MCF 10A (cell line): ENCODE results near the gene NDST3. TPM values are rescaled to one million over a fixed set of nuclear protein-coding genes. Genes with fewer than 3 reads are reported as not detected.

Experiments used
- BruUV-seq: library from RNA; stranded (reverse); fragments of 400-500 nt; replicated peaks from 2 replicates; lab custom pipeline; 2021; lab: Mats Ljungman, UMichigan
- CTCF ChIA-PET: fragments of 300-600 bp; sonication (Branson Sonifier 250); formaldehyde crosslinking; extraction: SDS; loops from one replicate; lab custom pipeline; 2021; ENCODE audit warnings: antibody characterized with exemption, inconsistent platforms; lab: Yijun Ruan, JAX
- POLR2A ChIA-PET: fragments of 300-600, 350-650 bp; sonication (Branson Sonifier 250); formaldehyde crosslinking; extraction: SDS; loops from one replicate; lab custom pipeline; 2020; ENCODE audit warnings: antibody characterized with exemption, inconsistent platforms; lab: Yijun Ruan, JAX
- DNase-seq: peaks from one replicate; pipeline ENCODE4 v3.0.0-alpha.2; 2018; ENCODE audit not compliant: unreplicated experiment
- H3K27ac Mint-ChIP-seq: one replicate; pipeline ENCODE4 v1.8.0; 2022; ENCODE audit warnings: mild to moderate bottlenecking, low read depth, mixed read lengths; ENCODE audit not compliant: unreplicated experiment
- H3K27me3 Mint-ChIP-seq: one replicate; pipeline ENCODE4 v1.8.0; 2022; ENCODE audit warnings: mixed read lengths; ENCODE audit not compliant: insufficient read depth, unreplicated experiment
- H3K36me3 Mint-ChIP-seq: one replicate; pipeline ENCODE4 v1.8.0; 2022; ENCODE audit warnings: mild to moderate bottlenecking, moderate library complexity, mixed read lengths; ENCODE audit not compliant: insufficient read depth, unreplicated experiment
- H3K4me1 Mint-ChIP-seq: one replicate; pipeline ENCODE4 v1.8.0; 2022; ENCODE audit warnings: mixed read lengths; ENCODE audit not compliant: insufficient read depth, unreplicated experiment
- H3K4me3 Mint-ChIP-seq: one replicate; pipeline ENCODE4 v1.8.0; 2022; ENCODE audit warnings: mild to moderate bottlenecking, moderate library complexity, mixed read lengths; ENCODE audit not compliant: unreplicated experiment
- H3K9me3 Mint-ChIP-seq: one replicate; pipeline ENCODE4 v1.8.0; 2022; ENCODE audit warnings: mixed read lengths; ENCODE audit not compliant: unreplicated experiment
- intact Hi-C: fragments of 100-400 bp; cut with micrococcal nuclease; formaldehyde crosslinking; loops from 2 replicates; pipeline ENCODE4 v1.14.1; 2022
- total RNA-seq: library from RNA; stranded (reverse); gene quantifications from 2 replicates; pipeline ENCODE4 v1.2.3, GENCODE V29; 2022
- TF ChIP-seq, protein P1 (sequence below): fragments of 200-600 bp; IDR thresholded peaks from one replicate; pipeline ENCODE4 v1.8.0; 2022; ENCODE audit warnings: antibody characterized with exemption, mild to moderate bottlenecking; ENCODE audit not compliant: unreplicated experiment

Gene NDST3
- total RNA-seq, 1 experiment from 2014 or later, result not detected

DNA sequence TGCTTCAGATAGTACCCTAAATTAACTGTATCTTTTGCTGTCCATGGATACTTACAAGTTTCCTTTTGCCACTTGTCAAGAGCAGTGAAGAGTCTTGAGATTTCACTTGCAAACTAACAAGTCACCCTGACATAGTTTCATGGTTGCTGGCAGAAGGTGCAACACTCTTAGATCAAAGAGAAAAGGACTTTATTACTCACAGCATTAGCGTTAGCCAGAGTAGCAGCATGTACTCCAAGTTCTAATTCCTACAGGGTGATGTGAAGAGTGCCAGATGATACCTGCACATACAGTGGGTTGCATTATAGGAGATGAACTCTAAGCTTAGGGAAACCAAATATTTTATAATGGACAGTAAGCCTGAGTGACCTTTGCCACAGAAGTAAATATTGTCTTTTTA, 47.9 kb downstream of the NDST3 start:
- TF ChIP-seq, protein P1, sequence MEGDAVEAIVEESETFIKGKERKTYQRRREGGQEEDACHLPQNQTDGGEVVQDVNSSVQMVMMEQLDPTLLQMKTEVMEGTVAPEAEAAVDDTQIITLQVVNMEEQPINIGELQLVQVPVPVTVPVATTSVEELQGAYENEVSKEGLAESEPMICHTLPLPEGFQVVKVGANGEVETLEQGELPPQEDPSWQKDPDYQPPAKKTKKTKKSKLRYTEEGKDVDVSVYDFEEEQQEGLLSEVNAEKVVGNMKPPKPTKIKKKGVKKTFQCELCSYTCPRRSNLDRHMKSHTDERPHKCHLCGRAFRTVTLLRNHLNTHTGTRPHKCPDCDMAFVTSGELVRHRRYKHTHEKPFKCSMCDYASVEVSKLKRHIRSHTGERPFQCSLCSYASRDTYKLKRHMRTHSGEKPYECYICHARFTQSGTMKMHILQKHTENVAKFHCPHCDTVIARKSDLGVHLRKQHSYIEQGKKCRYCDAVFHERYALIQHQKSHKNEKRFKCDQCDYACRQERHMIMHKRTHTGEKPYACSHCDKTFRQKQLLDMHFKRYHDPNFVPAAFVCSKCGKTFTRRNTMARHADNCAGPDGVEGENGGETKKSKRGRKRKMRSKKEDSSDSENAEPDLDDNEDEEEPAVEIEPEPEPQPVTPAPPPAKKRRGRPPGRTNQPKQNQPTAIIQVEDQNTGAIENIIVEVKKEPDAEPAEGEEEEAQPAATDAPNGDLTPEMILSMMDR, result no peak
- Mint-ChIP-seq H3K27me3 (no peaks in the 10 kb centered on the region), H3K4me1 (peaks cover 9% of the 10 kb centered on the region), H3K27ac (no peak overlapping the region), H3K36me3 (no peaks in the 10 kb centered on the region), H3K9me3 (peaks cover 5% of the 10 kb centered on the region), H3K4me3 (no peak overlapping the region)
- BruUV-seq, result no TSS peak
- intact Hi-C loops, result no loop called here
- ChIA-PET POLR2A (no interaction called here), CTCF (interaction anchor here (0.7 kb wide), 1 partner anchor 141 kb away, joined by 3 read pairs; no protein-coding TSS in a partner anchor)
- no peak for DNase-seq

GRCh38 chr4:118085700-118086099, 51.4 kb downstream of the NDST3 start:
- H3K36me3 Mint-ChIP-seq, result no peaks in the 10 kb centered on the region
- intact Hi-C loops, result no loop called here
- H3K27ac Mint-ChIP-seq, result no peak overlapping the region
- CTCF ChIA-PET, result interaction anchor here (0.6 to 3.2 kb wide), 3 partner anchors 8 to 150 kb away, joined by 3 to 19 read pairs (median 3); no protein-coding TSS in a partner anchor
- DNase-seq, result no peak
- H3K9me3 Mint-ChIP-seq, result peaks cover 5% of the 10 kb centered on the region
- POLR2A ChIA-PET, result no interaction called here
- no peak overlapping the region for H3K4me3 Mint-ChIP-seq
- BruUV-seq, result no TSS peak
- H3K4me1 Mint-ChIP-seq, result peaks cover 9% of the 10 kb centered on the region
- H3K27me3 Mint-ChIP-seq, result no peaks in the 10 kb centered on the region
- TF ChIP-seq, protein P1, result no peak

DNA sequence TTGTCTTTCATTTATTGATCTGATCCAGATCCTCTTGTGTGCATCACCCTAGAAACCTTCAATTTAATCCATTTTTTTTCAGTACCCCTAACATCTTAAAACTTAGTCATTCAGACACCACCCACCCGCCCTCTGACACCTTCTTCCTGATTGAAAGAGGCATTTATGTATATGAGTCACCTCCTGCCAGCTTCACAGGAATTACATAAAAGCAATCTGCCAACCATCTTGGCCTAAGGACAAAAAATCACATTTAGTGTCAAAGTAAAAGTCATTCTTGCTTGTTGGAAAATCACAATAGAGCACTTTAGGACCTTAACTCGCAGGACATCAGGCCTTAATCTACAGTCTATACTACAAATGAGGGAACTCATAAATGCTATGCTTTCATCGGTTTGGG, 52.1 kb downstream of the NDST3 start:
- CTCF ChIA-PET, result interaction anchor here (0.6 to 3.2 kb wide), 2 partner anchors 9 to 16 kb away, joined by 3 to 19 read pairs; no protein-coding TSS in a partner anchor

GRCh38 chr4:118087366-118087765, 53.1 kb downstream of the NDST3 start:
- ChIA-PET CTCF (interaction anchor here (0.6 to 3.2 kb wide), 2 partner anchors 10 to 300 kb away, joined by 3 to 19 read pairs; no protein-coding TSS in a partner anchor), POLR2A (no interaction called here)
- Mint-ChIP-seq H3K27ac (no peak overlapping the region), H3K4me1 (peaks cover 9% of the 10 kb centered on the region), H3K36me3 (no peaks in the 10 kb centered on the region), H3K4me3 (no peak overlapping the region), H3K9me3 (peaks cover 5% of the 10 kb centered on the region), H3K27me3 (no peaks in the 10 kb centered on the region)
- DNase-seq, result no peak
- intact Hi-C loops, result no loop called here
- TF ChIP-seq, protein P1, result no peak
- no TSS peak for BruUV-seq

More for the DNA sequence above, 52.1 kb downstream of the NDST3 start:
- peak; percentile 80 for DNase-seq
- no TSS peak for BruUV-seq
- intact Hi-C loops, result no loop called here
- H3K9me3 Mint-ChIP-seq, result peaks cover 5% of the 10 kb centered on the region
- TF ChIP-seq, protein P1, result no peak
- no peak overlapping the region for H3K4me3 Mint-ChIP-seq
- H3K4me1 Mint-ChIP-seq, result peaks cover 9% of the 10 kb centered on the region
- H3K36me3 Mint-ChIP-seq, result no peaks in the 10 kb centered on the region
- H3K27ac Mint-ChIP-seq, result no peak overlapping the region
- POLR2A ChIA-PET, result no interaction called here
- H3K27me3 Mint-ChIP-seq, result no peaks in the 10 kb centered on the region
